GM23338 (cell line): ENCODE data around the gene LIF. TPM values are rescaled to one million over a fixed set of nuclear protein-coding genes. Genes with fewer than 3 reads are reported as not detected.

Source experiments
- ATAC-seq: fragments of 200-7000 bp; cut with Tn5 transposase; 3 replicates; pipeline ENCODE4 v1.9.1; 2020
- DNase-seq: peaks from one replicate; pipeline ENCODE4 v3.0.0-alpha.2; 2015; ENCODE audit warnings: low spot score
- H2AFZ ChIP-seq: fragments of 200-600 bp; sonication (generic); 2 replicates; pipeline ENCODE4 v1.8.0; 2016; ENCODE audit warnings: antibody characterized with exemption, mild to moderate bottlenecking, moderate library complexity
- H3F3A ChIP-seq: fragments of 200-600 bp; sonication (generic); replicated peaks from 2 replicates; pipeline ENCODE4 v1.8.0; 2017; ENCODE audit warnings: antibody characterized with exemption, mixed run types, low read depth
- H3K27ac ChIP-seq: fragments of 200-600 bp; sonication (generic); 2 replicates; pipeline ENCODE4 v1.6.1; 2016; ENCODE audit warnings: low read depth
- H3K27me3 ChIP-seq: fragments of 200-600 bp; sonication (generic); 2 replicates; pipeline ENCODE4 v1.8.0; 2016; ENCODE audit warnings: mild to moderate bottlenecking, mixed run types, moderate library complexity; ENCODE audit not compliant: insufficient read depth
- H3K36me3 ChIP-seq: fragments of 200-600 bp; sonication (generic); 2 replicates; pipeline ENCODE4 v1.8.0; 2016; ENCODE audit warnings: mild to moderate bottlenecking; ENCODE audit not compliant: insufficient read depth
- H3K4me1 ChIP-seq: fragments of 200-600 bp; sonication (generic); 2 replicates; pipeline ENCODE4 v1.8.0; 2016; ENCODE audit warnings: mild to moderate bottlenecking, moderate library complexity; ENCODE audit not compliant: insufficient read depth
- H3K4me2 ChIP-seq: fragments of 200-600 bp; sonication (generic); 2 replicates; pipeline ENCODE4 v1.7.1; 2017; ENCODE audit warnings: mixed run types
- H3K4me3 ChIP-seq: fragments of 200-600 bp; sonication (generic); 2 replicates; pipeline ENCODE4 v1.6.1; 2016; ENCODE audit warnings: mixed run types
- H3K79me2 ChIP-seq: fragments of 200-600 bp; sonication (generic); replicated peaks from 2 replicates; pipeline ENCODE4 v1.8.0; 2017; ENCODE audit warnings: mild to moderate bottlenecking; ENCODE audit not compliant: insufficient read depth
- H3K9me2 ChIP-seq: fragments of 200-600 bp; sonication (generic); 2 replicates; pipeline ENCODE4 v1.8.0; 2017; ENCODE audit not compliant: insufficient read depth
- H4K20me1 ChIP-seq: fragments of 200-600 bp; sonication (generic); replicated peaks from 2 replicates; pipeline ENCODE4 v1.8.0; 2017; ENCODE audit warnings: mild to moderate bottlenecking; ENCODE audit not compliant: insufficient read depth
- H3K27ac Mint-ChIP-seq: 2 replicates; pipeline ENCODE4 v1.8.0; 2020; ENCODE audit warnings: inconsistent platforms, mild to moderate bottlenecking, moderate library complexity, mixed read lengths
- H3K27me3 Mint-ChIP-seq: 3 replicates; pipeline ENCODE4 v1.8.0; 2022; ENCODE audit warnings: low read depth, mild to moderate bottlenecking, moderate library complexity, mixed read lengths, inconsistent platforms; ENCODE audit not compliant: insufficient read depth, poor library complexity
- H3K36me3 Mint-ChIP-seq: 3 replicates; pipeline ENCODE4 v1.8.0; 2021; ENCODE audit warnings: low read depth, mild to moderate bottlenecking, inconsistent platforms, moderate library complexity, mixed read lengths
- H3K4me1 Mint-ChIP-seq: 3 replicates; pipeline ENCODE4 v1.8.0; 2020; ENCODE audit warnings: mild to moderate bottlenecking, inconsistent platforms, mixed read lengths
- H3K4me3 Mint-ChIP-seq: 3 replicates; pipeline ENCODE4 v1.8.0; 2021; ENCODE audit warnings: moderate library complexity, mild to moderate bottlenecking, inconsistent platforms, mixed read lengths
- H3K9me3 Mint-ChIP-seq: 3 replicates; pipeline ENCODE4 v1.8.0; 2020; ENCODE audit warnings: moderate library complexity, mild to moderate bottlenecking, inconsistent platforms, mixed read lengths
- CREB1 ChIP-seq: fragments of 250-450 bp; sonication (Bioruptor Pico); IDR thresholded peaks from 2 replicates; pipeline ENCODE4 v1.5.0; 2020; ENCODE audit warnings: low read depth, mild to moderate bottlenecking, moderate library complexity
- EZH2 ChIP-seq: fragments of 200-600 bp; sonication (generic); IDR thresholded peaks from one replicate; pipeline ENCODE4 v1.8.0; 2017; ENCODE audit warnings: antibody characterized with exemption, mild to moderate bottlenecking, low read depth; ENCODE audit not compliant: unreplicated experiment
- EZH2phosphoT487 ChIP-seq: fragments of 200-600 bp; sonication (generic); IDR thresholded peaks from one replicate; pipeline ENCODE4 v1.8.1; 2018; ENCODE audit warnings: antibody characterized with exemption; ENCODE audit not compliant: unreplicated experiment
- JUNB ChIP-seq: IDR thresholded peaks from one replicate; pipeline ENCODE4 v1.6.1; 2016; ENCODE audit warnings: antibody characterized with exemption; ENCODE audit not compliant: unreplicated experiment
- NANOG ChIP-seq: IDR thresholded peaks from 2 replicates; pipeline ENCODE4 v1.6.1; 2016; ENCODE audit warnings: antibody characterized with exemption, borderline replicate concordance
- POLR2AphosphoS5 ChIP-seq: IDR thresholded peaks from 2 replicates; pipeline ENCODE4 v1.6.1; 2016; ENCODE audit warnings: antibody characterized with exemption, low read depth
- STAT1 ChIP-seq: IDR thresholded peaks from one replicate; pipeline ENCODE4 v1.6.1; 2016; ENCODE audit warnings: antibody characterized with exemption; ENCODE audit not compliant: unreplicated experiment
- ZNF114 ChIP-seq: fragments of 250-450 bp; sonication (Bioruptor Pico); IDR thresholded peaks from 2 replicates; pipeline ENCODE4 v1.5.0; 2020; ENCODE audit warnings: mild to moderate bottlenecking, moderate library complexity
- ZNF331 ChIP-seq: fragments of 250-450 bp; sonication (Bioruptor Pico); IDR thresholded peaks from 2 replicates; pipeline ENCODE4 v1.5.0; 2020; ENCODE audit warnings: low read depth, mild to moderate bottlenecking, moderate library complexity
- polyA plus RNA-seq: library from polyadenylated mRNA; unstranded; fragments of >200 nt; fragmentation: Nextera tagmentation; extraction: Ambion mirVana; gene quantifications from 2 replicates; pipeline ENCODE4 v1.2.1, GENCODE V29; 2016
- total RNA-seq: library from RNA; depleted of rRNA; stranded (reverse); fragments of >200 nt; shearing (Covaris generic); gene quantifications from 2 replicates; pipeline ENCODE4 v1.2.3, GENCODE V29; 2014
- TF ChIP-seq, protein P1 (sequence below), 2 experiments: fragments of 200-600 bp in 1 of 2; sonication (generic) in 1 of 2; conservative IDR thresholded peaks; 2 replicates each; pipeline versions ENCODE4 v1.5.1 to v1.6.1; 2016 to 2017; ENCODE audit warnings: antibody characterized with exemption in 2 of 2, low read depth in 2 of 2, mild to moderate bottlenecking in 2 of 2, moderate library complexity in 1 of 2
- TF ChIP-seq, protein P2 (sequence below): IDR thresholded peaks from 2 replicates; pipeline ENCODE4 v1.6.1; 2016; ENCODE audit warnings: antibody characterized with exemption
- TF ChIP-seq, protein P3 (sequence below): fragments of 250-450 bp; sonication (Bioruptor Pico); IDR thresholded peaks from 2 replicates; pipeline ENCODE4 v1.5.0; 2020; ENCODE audit warnings: mild to moderate bottlenecking, moderate library complexity

LIF gene
- total and polyA plus RNA-seq, 2 experiments from 2014 or later, result 1.8 to 3.6 TPM

DNA sequence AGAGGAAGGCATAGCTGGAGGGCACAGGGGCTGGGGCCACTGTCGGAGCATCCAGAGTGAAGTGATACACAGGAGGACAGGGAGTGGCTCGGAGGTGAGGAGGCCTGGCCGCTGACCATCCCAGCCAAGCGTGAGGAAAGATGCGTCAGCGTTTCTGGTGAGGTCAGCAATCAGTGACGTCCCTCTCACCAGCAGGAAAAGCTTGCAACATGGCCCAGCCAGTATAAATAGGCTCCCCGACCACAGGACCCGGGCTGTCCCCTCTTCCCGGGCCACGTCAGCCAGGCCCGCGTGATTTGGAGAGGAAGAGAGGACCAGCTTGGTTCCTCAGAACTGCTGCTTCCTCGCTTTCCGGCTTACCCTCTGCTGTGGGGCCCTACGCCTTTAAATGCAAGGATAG lies 24.3 kb upstream of the LIF start (continued):
- TF ChIP-seq JUNB, result no peak
- TF ChIP-seq POLR2AphosphoS5, result no peak
- TF ChIP-seq ZNF114 (CRISPR knock-in tag), result no peak
- TF ChIP-seq CREB1 (CRISPR knock-in tag), result no peak
- no peak for TF ChIP-seq NANOG

DNA sequence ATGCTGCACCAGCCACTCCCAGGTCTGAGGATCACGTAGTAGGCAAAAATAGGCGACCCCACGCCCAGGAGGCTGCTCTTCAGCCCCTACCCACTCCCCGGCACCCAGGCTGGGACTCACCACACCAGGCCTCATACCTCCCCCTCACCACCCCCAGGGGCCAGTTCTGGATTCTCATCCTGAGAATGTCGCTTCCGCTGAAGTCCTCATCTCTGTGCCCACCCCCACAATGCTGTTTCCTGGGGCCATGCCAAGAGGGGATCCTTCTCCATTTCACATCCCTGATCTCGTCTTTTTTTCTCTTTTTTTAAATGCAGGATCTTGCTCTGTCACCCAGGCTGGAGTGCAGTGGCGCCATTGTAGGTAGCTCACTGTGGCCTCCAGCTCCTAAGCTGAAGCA lies 21.8 kb upstream of the LIF start:
- H3K27me3 Mint-ChIP-seq, result peaks cover 14% of the 10 kb centered on the region
- no peaks in the 10 kb centered on the region for H4K20me1 ChIP-seq
- ATAC-seq (no peak), DNase-seq (no peak)
- no peaks in the 10 kb centered on the region for H3K9me2 ChIP-seq
- H3K27me3 ChIP-seq, result no peaks in the 10 kb centered on the region; the same call in 1 of the 2 replicates
- 0 out of 3 replicates have a peak, but pooled peaks cover under 1% of the 10 kb centered on the region for H3K4me1 Mint-ChIP-seq
- H3K4me1 ChIP-seq, result no peaks in the 10 kb centered on the region
- no peaks in the 10 kb centered on the region for H3F3A ChIP-seq
- H3K27ac Mint-ChIP-seq, result no peak overlapping the region
- no peak for TF ChIP-seq STAT1
- TF ChIP-seq, protein P1, sequence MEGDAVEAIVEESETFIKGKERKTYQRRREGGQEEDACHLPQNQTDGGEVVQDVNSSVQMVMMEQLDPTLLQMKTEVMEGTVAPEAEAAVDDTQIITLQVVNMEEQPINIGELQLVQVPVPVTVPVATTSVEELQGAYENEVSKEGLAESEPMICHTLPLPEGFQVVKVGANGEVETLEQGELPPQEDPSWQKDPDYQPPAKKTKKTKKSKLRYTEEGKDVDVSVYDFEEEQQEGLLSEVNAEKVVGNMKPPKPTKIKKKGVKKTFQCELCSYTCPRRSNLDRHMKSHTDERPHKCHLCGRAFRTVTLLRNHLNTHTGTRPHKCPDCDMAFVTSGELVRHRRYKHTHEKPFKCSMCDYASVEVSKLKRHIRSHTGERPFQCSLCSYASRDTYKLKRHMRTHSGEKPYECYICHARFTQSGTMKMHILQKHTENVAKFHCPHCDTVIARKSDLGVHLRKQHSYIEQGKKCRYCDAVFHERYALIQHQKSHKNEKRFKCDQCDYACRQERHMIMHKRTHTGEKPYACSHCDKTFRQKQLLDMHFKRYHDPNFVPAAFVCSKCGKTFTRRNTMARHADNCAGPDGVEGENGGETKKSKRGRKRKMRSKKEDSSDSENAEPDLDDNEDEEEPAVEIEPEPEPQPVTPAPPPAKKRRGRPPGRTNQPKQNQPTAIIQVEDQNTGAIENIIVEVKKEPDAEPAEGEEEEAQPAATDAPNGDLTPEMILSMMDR (conservative IDR thresholded peaks at IDR 0.05; ENCODE audit: low read depth in 2 of 2), result no peak
- TF ChIP-seq, protein P2, sequence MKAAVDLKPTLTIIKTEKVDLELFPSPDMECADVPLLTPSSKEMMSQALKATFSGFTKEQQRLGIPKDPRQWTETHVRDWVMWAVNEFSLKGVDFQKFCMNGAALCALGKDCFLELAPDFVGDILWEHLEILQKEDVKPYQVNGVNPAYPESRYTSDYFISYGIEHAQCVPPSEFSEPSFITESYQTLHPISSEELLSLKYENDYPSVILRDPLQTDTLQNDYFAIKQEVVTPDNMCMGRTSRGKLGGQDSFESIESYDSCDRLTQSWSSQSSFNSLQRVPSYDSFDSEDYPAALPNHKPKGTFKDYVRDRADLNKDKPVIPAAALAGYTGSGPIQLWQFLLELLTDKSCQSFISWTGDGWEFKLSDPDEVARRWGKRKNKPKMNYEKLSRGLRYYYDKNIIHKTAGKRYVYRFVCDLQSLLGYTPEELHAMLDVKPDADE, result no peak
- no peak for TF ChIP-seq CREB1 (CRISPR knock-in tag)
- TF ChIP-seq EZH2, result no peak
- no peak for TF ChIP-seq JUNB
- TF ChIP-seq ZNF114 (CRISPR knock-in tag), result no peak
- TF ChIP-seq EZH2phosphoT487, result no peak
- TF ChIP-seq NANOG, result no peak
- TF ChIP-seq ZNF331 (CRISPR knock-in tag), result no peak
- TF ChIP-seq, protein P3, sequence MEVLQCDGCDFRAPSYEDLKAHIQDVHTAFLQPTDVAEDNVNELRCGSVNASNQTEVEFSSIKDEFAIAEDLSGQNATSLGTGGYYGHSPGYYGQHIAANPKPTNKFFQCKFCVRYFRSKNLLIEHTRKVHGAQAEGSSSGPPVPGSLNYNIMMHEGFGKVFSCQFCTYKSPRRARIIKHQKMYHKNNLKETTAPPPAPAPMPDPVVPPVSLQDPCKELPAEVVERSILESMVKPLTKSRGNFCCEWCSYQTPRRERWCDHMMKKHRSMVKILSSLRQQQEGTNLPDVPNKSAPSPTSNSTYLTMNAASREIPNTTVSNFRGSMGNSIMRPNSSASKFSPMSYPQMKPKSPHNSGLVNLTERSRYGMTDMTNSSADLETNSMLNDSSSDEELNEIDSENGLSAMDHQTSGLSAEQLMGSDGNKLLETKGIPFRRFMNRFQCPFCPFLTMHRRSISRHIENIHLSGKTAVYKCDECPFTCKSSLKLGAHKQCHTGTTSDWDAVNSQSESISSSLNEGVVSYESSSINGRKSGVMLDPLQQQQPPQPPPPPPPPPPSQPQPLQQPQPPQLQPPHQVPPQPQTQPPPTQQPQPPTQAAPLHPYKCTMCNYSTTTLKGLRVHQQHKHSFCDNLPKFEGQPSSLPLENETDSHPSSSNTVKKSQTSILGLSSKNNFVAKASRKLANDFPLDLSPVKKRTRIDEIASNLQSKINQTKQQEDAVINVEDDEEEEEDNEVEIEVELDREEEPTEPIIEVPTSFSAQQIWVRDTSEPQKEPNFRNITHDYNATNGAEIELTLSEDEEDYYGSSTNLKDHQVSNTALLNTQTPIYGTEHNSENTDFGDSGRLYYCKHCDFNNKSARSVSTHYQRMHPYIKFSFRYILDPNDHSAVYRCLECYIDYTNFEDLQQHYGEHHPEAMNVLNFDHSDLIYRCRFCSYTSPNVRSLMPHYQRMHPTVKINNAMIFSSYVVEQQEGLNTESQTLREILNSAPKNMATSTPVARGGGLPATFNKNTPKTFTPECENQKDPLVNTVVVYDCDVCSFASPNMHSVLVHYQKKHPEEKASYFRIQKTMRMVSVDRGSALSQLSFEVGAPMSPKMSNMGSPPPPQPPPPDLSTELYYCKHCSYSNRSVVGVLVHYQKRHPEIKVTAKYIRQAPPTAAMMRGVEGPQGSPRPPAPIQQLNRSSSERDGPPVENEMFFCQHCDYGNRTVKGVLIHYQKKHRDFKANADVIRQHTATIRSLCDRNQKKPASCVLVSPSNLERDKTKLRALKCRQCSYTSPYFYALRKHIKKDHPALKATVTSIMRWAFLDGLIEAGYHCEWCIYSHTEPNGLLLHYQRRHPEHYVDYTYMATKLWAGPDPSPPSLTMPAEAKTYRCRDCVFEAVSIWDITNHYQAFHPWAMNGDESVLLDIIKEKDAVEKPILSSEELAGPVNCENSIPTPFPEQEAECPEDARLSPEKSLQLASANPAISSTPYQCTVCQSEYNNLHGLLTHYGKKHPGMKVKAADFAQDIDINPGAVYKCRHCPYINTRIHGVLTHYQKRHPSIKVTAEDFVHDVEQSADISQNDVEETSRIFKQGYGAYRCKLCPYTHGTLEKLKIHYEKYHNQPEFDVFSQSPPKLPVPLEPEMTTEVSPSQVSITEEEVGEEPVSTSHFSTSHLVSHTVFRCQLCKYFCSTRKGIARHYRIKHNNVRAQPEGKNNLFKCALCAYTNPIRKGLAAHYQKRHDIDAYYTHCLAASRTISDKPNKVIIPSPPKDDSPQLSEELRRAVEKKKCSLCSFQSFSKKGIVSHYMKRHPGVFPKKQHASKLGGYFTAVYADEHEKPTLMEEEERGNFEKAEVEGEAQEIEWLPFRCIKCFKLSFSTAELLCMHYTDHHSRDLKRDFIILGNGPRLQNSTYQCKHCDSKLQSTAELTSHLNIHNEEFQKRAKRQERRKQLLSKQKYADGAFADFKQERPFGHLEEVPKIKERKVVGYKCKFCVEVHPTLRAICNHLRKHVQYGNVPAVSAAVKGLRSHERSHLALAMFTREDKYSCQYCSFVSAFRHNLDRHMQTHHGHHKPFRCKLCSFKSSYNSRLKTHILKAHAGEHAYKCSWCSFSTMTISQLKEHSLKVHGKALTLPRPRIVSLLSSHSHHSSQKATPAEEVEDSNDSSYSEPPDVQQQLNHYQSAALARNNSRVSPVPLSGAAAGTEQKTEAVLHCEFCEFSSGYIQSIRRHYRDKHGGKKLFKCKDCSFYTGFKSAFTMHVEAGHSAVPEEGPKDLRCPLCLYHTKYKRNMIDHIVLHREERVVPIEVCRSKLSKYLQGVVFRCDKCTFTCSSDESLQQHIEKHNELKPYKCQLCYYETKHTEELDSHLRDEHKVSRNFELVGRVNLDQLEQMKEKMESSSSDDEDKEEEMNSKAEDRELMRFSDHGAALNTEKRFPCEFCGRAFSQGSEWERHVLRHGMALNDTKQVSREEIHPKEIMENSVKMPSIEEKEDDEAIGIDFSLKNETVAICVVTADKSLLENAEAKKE (CRISPR knock-in tag), result no peak
- no peak overlapping the region for H2AFZ ChIP-seq
- H3K9me3 Mint-ChIP-seq, result no peaks in the 10 kb centered on the region
- no peaks in the 10 kb centered on the region for H3K79me2 ChIP-seq
- no peak overlapping the region for H3K4me2 ChIP-seq
- no peak overlapping the region for H3K27ac ChIP-seq
- no peak overlapping the region for H3K4me3 Mint-ChIP-seq
- H3K4me3 ChIP-seq, result no peak overlapping the region
- H3K36me3 ChIP-seq, result no peaks in the 10 kb centered on the region
- H3K36me3 Mint-ChIP-seq, result no peaks in the 10 kb centered on the region
